ENCODE results near the gene EEF1A2.

Gene EEF1A2

DNA sequence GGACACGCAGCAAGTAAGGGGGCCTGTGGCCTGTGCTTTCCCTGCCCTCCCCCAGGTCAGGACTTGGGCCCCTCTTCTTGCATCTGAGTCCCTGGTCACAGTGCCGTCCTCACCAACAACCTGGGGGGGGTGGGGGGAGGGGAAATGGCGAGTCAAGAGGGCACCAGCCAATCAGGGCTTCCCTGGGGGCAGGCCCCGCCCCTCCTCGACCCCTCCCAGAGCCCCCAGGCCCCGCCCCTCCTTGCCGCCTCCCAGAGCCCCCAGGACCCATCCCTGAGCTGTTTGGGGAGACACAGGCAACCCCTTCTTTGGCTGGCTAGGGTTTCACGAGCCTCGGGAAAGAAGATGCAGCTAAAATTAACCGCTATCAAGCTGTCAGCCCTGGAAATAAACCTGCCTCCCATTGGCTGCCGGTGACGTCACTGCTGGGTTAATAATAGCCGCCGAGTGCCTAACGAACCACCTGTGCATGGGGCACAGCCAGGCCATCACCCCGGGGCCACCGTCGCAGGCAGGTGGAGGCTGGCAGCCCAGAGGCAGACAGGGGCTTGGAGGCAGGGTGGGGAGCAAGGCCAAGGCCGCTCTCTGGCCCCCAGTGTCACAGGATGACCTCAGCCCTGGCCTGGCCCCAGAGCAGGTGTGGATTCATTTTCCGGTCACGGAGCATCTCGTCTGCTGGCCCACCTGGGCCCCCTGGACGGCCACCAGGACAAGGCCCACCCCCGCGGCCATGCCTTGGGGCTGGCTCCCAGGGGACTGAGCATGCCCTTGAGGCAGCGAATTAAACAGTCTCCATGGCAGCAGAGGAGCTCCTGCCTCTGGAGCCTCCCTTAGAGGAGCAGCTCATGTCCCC is 3.2 kb upstream of the EEF1A2 start:
- Histone ChIP-seq H3K9me3 (ENCODE audit: insufficient read depth, low read depth, low read length) (no peaks in the 10 kb centered on the region), H3K36me3 (ENCODE audit: insufficient read depth, low read depth, low read length) (no peaks in the 10 kb centered on the region), H3K27ac (ENCODE audit: low read length) (no peak overlapping the region), H3K4me1 (ENCODE audit: insufficient read depth, low read length) (no peaks in the 10 kb centered on the region; the same call in 1 of the 2 replicates), H3K27me3 (ENCODE audit: insufficient read depth, low read length) (peaks cover 48% of the 10 kb centered on the region), H3K4me3 (ENCODE audit: low read length) (peak overlapping the region; percentile 70; the same call in 1 of the 2 replicates), H3K9ac (ENCODE audit: low read depth, low read length) (peak overlapping the region; percentile 27; the same call in 1 of the 2 replicates)

GRCh38 chr20:63500902-63501817 is 2.3 kb upstream of the EEF1A2 start:
- Histone ChIP-seq H3K36me3 (ENCODE audit: insufficient read depth, low read depth, low read length) (no peaks in the 10 kb centered on the region), H3K4me3 (ENCODE audit: low read length) (0 out of 2 replicates have a peak overlapping the region, but pooled peaks have one; percentile 70), H3K27ac (ENCODE audit: low read length) (no peak overlapping the region), H3K9me3 (ENCODE audit: insufficient read depth, low read depth, low read length) (no peaks in the 10 kb centered on the region), H3K9ac (ENCODE audit: low read depth, low read length) (no peak overlapping the region), H3K4me1 (ENCODE audit: insufficient read depth, low read length) (no peaks in the 10 kb centered on the region; the same call in 1 of the 2 replicates), H3K27me3 (ENCODE audit: insufficient read depth, low read length) (peaks cover 56% of the 10 kb centered on the region)

- no peak overlapping the region for H3K27ac ChIP-seq (ENCODE audit: low read length)
- no peaks in the 10 kb centered on the region; the same call in 1 of the 2 replicates for H3K4me1 ChIP-seq (ENCODE audit: insufficient read depth, low read length)
- no peak overlapping the region for H3K9ac ChIP-seq (ENCODE audit: low read depth, low read length)
- H3K9me3 ChIP-seq (ENCODE audit: insufficient read depth, low read depth, low read length), result no peaks in the 10 kb centered on the region
- no peak overlapping the region for H3K4me3 ChIP-seq (ENCODE audit: low read length)
- H3K36me3 ChIP-seq (ENCODE audit: insufficient read depth, low read depth, low read length), result no peaks in the 10 kb centered on the region
- H3K27me3 ChIP-seq (ENCODE audit: insufficient read depth, low read length), result peaks cover 63% of the 10 kb centered on the region
Observed at GRCh38 chr20:63500151-63500901, 1.4 kb upstream of the EEF1A2 start.

GRCh38 chr20:63499338-63499969 is 571 bp upstream of the EEF1A2 start:
- Histone ChIP-seq H3K9me3 (ENCODE audit: insufficient read depth, low read depth, low read length) (no peaks in the 10 kb centered on the region), H3K4me1 (ENCODE audit: insufficient read depth, low read length) (no peaks in the 10 kb centered on the region; the same call in 1 of the 2 replicates), H3K9ac (ENCODE audit: low read depth, low read length) (no peak overlapping the region), H3K36me3 (ENCODE audit: insufficient read depth, low read depth, low read length) (no peaks in the 10 kb centered on the region), H3K27me3 (ENCODE audit: insufficient read depth, low read length) (peaks cover 63% of the 10 kb centered on the region), H3K27ac (ENCODE audit: low read length) (no peak overlapping the region), H3K4me3 (ENCODE audit: low read length) (peak overlapping the region; percentile 56; the same call in 1 of the 2 replicates)

DNA sequence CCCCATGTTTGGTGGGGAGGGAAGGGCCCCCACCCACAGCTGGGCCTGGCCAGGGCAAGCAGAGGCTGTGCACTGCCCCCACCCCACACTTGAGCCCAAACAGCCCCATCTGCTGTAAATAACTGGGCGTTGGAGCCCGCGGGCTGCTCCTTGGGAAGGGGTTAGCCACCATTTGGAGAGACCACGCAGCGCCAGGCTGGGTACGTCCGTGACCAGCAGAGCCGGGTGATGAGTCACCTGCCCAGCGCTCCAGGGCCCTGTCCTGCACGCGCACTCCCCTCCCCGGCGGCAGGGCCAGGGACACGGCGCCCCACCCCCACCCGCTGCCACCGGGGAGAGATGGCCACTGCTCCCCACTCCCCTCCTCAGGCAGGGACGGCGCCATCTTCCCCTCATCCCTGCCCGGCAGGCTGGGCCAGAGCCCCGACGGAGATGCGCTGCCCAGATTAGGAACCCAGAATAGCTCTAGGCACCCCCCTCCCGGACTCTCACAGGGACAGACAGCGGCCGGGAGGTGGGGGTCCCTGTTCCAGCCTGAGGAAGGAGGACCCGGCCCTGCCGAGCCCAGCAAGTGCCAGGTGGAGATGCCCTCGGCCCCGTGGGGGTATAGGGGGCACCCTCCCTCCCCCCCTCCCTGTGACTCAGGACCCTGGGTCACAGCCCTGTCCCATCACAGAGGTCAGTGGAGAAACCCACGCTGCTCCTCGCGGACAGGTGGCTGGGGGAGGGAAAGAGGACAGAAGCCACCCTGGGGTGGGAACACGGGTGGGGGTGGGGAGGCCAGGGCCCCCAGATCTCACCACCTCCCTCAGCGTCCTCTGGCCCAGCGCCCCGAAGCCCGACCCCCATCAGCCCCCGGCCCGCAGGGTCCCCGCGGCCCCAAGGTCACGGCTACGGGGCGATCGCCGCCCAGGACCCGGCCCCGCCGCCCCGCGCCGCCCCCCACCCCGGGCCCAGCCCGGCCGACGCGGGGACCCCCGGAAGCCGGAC is 642 bp downstream of the EEF1A2 start:
- H3K4me3 ChIP-seq (ENCODE audit: low read length), result peak overlapping the region; percentile 47; the same call in 1 of the 2 replicates

GRCh38 chr20:63497138-63497945 is 1.5 kb downstream of the EEF1A2 start:
- Histone ChIP-seq H3K9ac (ENCODE audit: low read depth, low read length) (no peak overlapping the region), H3K9me3 (ENCODE audit: insufficient read depth, low read depth, low read length) (peaks cover 2% of the 10 kb centered on the region; the same call in 1 of the 2 replicates), H3K4me1 (ENCODE audit: insufficient read depth, low read length) (no peaks in the 10 kb centered on the region; the same call in 1 of the 2 replicates), H3K36me3 (ENCODE audit: insufficient read depth, low read depth, low read length) (peaks cover 5% of the 10 kb centered on the region), H3K27me3 (ENCODE audit: insufficient read depth, low read length) (peaks cover 55% of the 10 kb centered on the region), H3K27ac (ENCODE audit: low read length) (no peak overlapping the region), H3K4me3 (ENCODE audit: low read length) (no peak overlapping the region; the same call in 1 of the 2 replicates)

More for the DNA sequence above, 642 bp downstream of the EEF1A2 start:
- no peaks in the 10 kb centered on the region; the same call in 1 of the 2 replicates for H3K4me1 ChIP-seq (ENCODE audit: insufficient read depth, low read length)
- H3K27ac ChIP-seq (ENCODE audit: low read length), result no peak overlapping the region
- no peaks in the 10 kb centered on the region for H3K36me3 ChIP-seq (ENCODE audit: insufficient read depth, low read depth, low read length)
- H3K9ac ChIP-seq (ENCODE audit: low read depth, low read length), result no peak overlapping the region
- H3K27me3 ChIP-seq (ENCODE audit: insufficient read depth, low read length), result peaks cover 55% of the 10 kb centered on the region
- H3K9me3 ChIP-seq (ENCODE audit: insufficient read depth, low read depth, low read length), result no peaks in the 10 kb centered on the region

- Histone ChIP-seq H3K27me3 (ENCODE audit: insufficient read depth, low read length) (peaks cover 55% of the 10 kb centered on the region), H3K9ac (ENCODE audit: low read depth, low read length) (no peak overlapping the region), H3K4me3 (ENCODE audit: low read length) (no peak overlapping the region), H3K36me3 (ENCODE audit: insufficient read depth, low read depth, low read length) (peaks cover 8% of the 10 kb centered on the region), H3K9me3 (ENCODE audit: insufficient read depth, low read depth, low read length) (peaks cover 3% of the 10 kb centered on the region; the same call in 1 of the 2 replicates), H3K4me1 (ENCODE audit: insufficient read depth, low read length) (no peaks in the 10 kb centered on the region; the same call in 1 of the 2 replicates), H3K27ac (ENCODE audit: low read length) (no peak overlapping the region)
Observed at GRCh38 chr20:63496596-63497120, 2.2 kb downstream of the EEF1A2 start.

DNA sequence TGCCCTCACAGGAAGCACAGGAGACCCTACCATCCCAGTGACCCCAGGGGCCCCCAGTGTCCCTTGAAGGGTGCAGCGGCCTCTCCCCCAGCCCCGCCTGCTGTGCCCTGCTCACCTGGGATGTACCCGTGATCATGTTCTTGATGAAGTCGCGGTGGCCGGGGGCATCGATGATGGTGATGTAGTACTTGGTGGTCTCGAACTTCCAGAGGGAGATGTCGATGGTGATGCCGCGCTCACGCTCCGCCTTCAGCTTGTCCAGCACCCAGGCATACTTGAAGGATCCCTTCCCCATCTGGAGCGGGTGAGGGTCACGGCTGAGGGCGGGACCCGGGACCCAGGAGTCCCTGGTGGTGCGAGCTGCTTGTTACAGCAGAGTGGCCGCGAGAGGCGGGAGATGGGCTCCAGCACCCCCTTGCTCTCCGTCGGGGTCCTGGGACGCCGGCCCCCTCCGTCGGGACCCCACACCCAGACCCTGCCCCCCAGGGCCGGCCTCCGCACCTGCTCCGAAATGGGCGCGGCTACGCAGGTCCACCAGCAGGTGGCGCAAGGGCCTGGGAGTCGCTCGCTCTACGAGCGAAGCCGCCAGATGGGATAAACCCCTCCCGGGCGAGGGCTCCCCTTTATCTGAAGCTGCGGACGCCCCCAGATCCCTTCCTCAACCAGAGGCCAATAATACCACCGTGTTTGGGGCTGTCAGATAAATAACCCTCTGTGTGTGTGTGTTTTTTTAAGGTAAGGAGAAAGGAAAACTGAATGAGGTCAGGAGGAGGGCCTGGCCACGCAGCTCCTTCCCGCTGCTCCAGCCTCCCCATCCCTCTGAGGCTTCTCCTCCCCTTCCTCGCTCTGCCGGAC is 2.9 kb downstream of the EEF1A2 start:
- Histone ChIP-seq H3K36me3 (ENCODE audit: insufficient read depth, low read depth, low read length) (peaks cover 8% of the 10 kb centered on the region), H3K27ac (ENCODE audit: low read length) (no peak overlapping the region), H3K9me3 (ENCODE audit: insufficient read depth, low read depth, low read length) (peaks cover 3% of the 10 kb centered on the region; the same call in 1 of the 2 replicates), H3K27me3 (ENCODE audit: insufficient read depth, low read length) (peaks cover 54% of the 10 kb centered on the region), H3K4me3 (ENCODE audit: low read length) (peak overlapping the region; percentile 50; the same call in 1 of the 2 replicates), H3K9ac (ENCODE audit: low read depth, low read length) (no peak overlapping the region), H3K4me1 (ENCODE audit: insufficient read depth, low read length) (no peaks in the 10 kb centered on the region)

Measured in iPS-20b (cell line).